ENCODE results near the gene APLNR. TPM values are rescaled to one million over a fixed set of nuclear protein-coding genes. Genes with fewer than 3 reads are reported as not detected.

APLNR gene
- total RNA-seq, 2 donors from 2014 or later, result 3.5 to 3.6 TPM

GRCh38 chr11:57228600-57228999, 8.4 kb downstream of the APLNR start:
- no peak for ATAC-seq
- DNase-seq, result no peak
- intact Hi-C loops (cut with DNase I, micrococcal nuclease), result no loop called here

- DNase-seq, result no peak
- ATAC-seq, result no peak
- intact Hi-C loops (cut with DNase I, micrococcal nuclease), result no loop called here
Measured at GRCh38 chr11:57224537-57224936, 12.5 kb downstream of the APLNR start.

- intact Hi-C loops (cut with DNase I, micrococcal nuclease), result no loop called here
- ATAC-seq (no peak), DNase-seq (no peak)
Measured at GRCh38 chr11:57224128-57224527, 12.9 kb downstream of the APLNR start.

GRCh38 chr11:57223601-57224000, 13.4 kb downstream of the APLNR start:
- DNase-seq, result no peak
- intact Hi-C loops (cut with DNase I, micrococcal nuclease), result no loop called here
- ATAC-seq, result no peak

- intact Hi-C loops (cut with DNase I, micrococcal nuclease), result no loop called here
- DNase-seq (no peak), ATAC-seq (no peak)
Measured at GRCh38 chr11:57222239-57222638, 14.8 kb downstream of the APLNR start.

GRCh38 chr11:57219021-57219627, 17.9 kb downstream of the APLNR start:
- intact Hi-C loops (cut with DNase I, micrococcal nuclease), result no loop called here
- ATAC-seq (no peak), DNase-seq (no peak)

- intact Hi-C loops (cut with DNase I, micrococcal nuclease), result no loop called here
- ATAC-seq, result no peak
- DNase-seq, result no peak
Measured at GRCh38 chr11:57217053-57217452, 20.0 kb downstream of the APLNR start.

GRCh38 chr11:57216463-57216862, 20.6 kb downstream of the APLNR start:
- intact Hi-C loops (cut with DNase I, micrococcal nuclease), result no loop called here
- ATAC-seq (no peak), DNase-seq (no peak)

GRCh38 chr11:57214494-57214893, 22.6 kb downstream of the APLNR start:
- DNase-seq (no peak), ATAC-seq (no peak)
- intact Hi-C loops (cut with DNase I, micrococcal nuclease), result no loop called here

GRCh38 chr11:57214098-57214417, 23.0 kb downstream of the APLNR start:
- DNase-seq (no peak), ATAC-seq (no peak)
- intact Hi-C loops (cut with DNase I, micrococcal nuclease), result no loop called here

- DNase-seq, result no peak
- intact Hi-C loops (cut with DNase I, micrococcal nuclease), result no loop called here
- ATAC-seq, result no peak
Measured at GRCh38 chr11:57213342-57214097, 23.5 kb downstream of the APLNR start.

- ATAC-seq, result no peak
- intact Hi-C loops (cut with DNase I, micrococcal nuclease), result no loop called here
- DNase-seq, result no peak
Measured at GRCh38 chr11:57210781-57211180, 26.3 kb downstream of the APLNR start.

GRCh38 chr11:57207168-57207567, 29.9 kb downstream of the APLNR start:
- ATAC-seq, result no peak
- intact Hi-C loops (cut with DNase I, micrococcal nuclease), result no loop called here
- DNase-seq, result no peak

GRCh38 chr11:57205041-57205641, 31.9 kb downstream of the APLNR start:
- ATAC-seq (no peak), DNase-seq (no peak)
- intact Hi-C loops (cut with DNase I, micrococcal nuclease), result no loop called here

GRCh38 chr11:57203882-57204480, 33.1 kb downstream of the APLNR start:
- intact Hi-C loops (cut with DNase I, micrococcal nuclease), result no loop called here
- no peak for ATAC-seq

GRCh38 chr11:57203359-57203758, 33.7 kb downstream of the APLNR start:
- DNase-seq, result peak; percentile 25 to 44
- intact Hi-C loops (cut with DNase I, micrococcal nuclease), result no loop called here
- ATAC-seq, result no peak

More at GRCh38 chr11:57203882-57204480, 33.1 kb downstream of the APLNR start:
- no peak for DNase-seq

GRCh38 chr11:57202281-57202680, 34.8 kb downstream of the APLNR start:
- ATAC-seq, result no peak
- intact Hi-C loops (cut with DNase I, micrococcal nuclease), result no loop called here
- no peak for DNase-seq

GRCh38 chr11:57200917-57201316, 36.1 kb downstream of the APLNR start:
- ATAC-seq, result no peak
- intact Hi-C loops (cut with DNase I, micrococcal nuclease), result no loop called here
- DNase-seq, result no peak

- ATAC-seq (no peak), DNase-seq (no peak)
- intact Hi-C loops (cut with DNase I, micrococcal nuclease), result no loop called here
Measured at GRCh38 chr11:57199330-57199729, 37.7 kb downstream of the APLNR start.

- no peak for ATAC-seq
Measured at GRCh38 chr11:57197762-57198161, 39.3 kb downstream of the APLNR start.

More at GRCh38 chr11:57197762-57198161, 39.3 kb downstream of the APLNR start:
- DNase-seq, result no peak
- intact Hi-C loops (cut with DNase I, micrococcal nuclease), result no loop called here
